ENCODE measurements around the gene OLFM1.
"Not testable (repeated sequence)": the region's sequence is repeated elsewhere in the genome, so short reads cannot be mapped to it uniquely, and the experiment has no call there.

The OLFM1 gene

DNA sequence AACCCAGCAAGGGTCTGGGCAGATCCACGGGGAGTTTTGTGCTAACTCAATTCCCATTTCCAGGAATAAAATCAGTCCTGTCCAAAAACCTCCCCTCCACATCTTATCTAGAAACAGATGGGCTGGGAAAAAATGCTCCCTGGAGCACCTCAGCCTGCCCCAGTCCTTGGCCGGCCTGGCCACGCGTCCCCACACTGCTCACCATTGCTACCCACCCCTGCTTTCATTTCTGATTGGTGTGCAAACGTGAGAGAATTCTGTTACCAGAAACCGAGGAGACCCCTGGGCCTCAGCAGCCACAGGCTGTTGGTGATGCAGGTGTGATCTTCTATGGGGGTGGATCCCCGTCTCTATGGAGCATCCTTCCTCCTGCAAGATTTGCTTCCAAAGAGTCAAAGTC, 38.0 kb upstream of the OLFM1 start:
- ATAC-seq (replicated peaks) (no peak), DNase-seq (no peak)
- Mint-ChIP-seq H3K27ac (no peak overlapping the region), H3K27me3 (peaks cover 19 to 25% of the 10 kb centered on the region in 2 donors), H3K4me1 (peaks cover 10 to 15% of the 10 kb centered on the region in 2 donors), H3K4me3 (no peak overlapping the region), H3K9me3 (peaks cover 0 to 4% of the 10 kb centered on the region in 2 donors), H3K36me3 (no peaks in the 10 kb centered on the region)

DNA sequence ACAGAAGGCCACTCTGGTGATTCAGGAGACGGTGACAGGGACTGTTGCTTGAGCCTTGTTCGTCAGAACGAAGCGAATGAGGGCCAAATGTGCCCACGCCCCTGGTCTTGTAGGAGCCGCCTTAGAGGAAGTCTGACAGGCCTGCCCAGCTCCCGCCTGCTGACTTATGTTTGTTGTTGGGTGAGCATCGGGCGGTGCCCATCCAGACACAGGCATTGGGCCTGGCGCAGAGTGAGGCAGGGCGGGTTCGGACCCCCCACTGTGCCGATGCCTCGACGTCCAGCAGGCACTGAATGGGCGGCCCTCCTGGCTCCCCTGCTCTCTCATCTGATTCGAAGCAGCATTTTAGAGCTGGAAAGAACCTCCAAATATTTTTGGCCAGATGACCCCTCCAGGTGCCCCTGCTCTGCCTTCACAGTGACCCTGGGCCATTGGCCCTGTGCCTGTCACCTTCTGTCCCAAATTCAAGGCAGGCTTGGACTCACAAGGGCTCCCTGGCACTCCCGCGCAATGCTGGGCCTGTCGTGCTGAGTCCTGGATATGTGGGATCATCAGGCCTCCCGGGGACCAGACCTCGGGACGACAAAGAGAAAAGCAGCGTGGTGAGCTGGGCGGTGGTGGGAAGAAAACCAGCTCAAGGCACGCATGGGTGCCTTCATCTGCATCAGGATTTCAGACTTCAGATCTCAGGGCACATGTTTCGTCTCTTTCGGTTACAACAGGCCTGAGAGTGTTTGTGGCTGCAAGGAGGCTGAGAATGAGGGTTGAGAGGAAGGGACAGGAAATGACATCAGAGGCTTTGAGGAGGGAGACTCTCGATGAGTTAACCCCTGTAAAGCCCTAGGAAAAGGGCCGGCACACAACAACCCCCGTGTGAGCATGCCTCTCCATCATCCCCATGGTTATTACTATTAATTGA, 37.1 kb upstream of the OLFM1 start:
- H3K4me1 Mint-ChIP-seq, result peaks cover 10 to 15% of the 10 kb centered on the region in 2 donors
- peak overlapping the region; percentile 45 for H3K27ac Mint-ChIP-seq
- H3K36me3 Mint-ChIP-seq, result no peaks in the 10 kb centered on the region
- no peak for ATAC-seq (replicated peaks)
- peaks cover 0 to 4% of the 10 kb centered on the region in 2 donors for H3K9me3 Mint-ChIP-seq
- no peak overlapping the region for H3K4me3 Mint-ChIP-seq
- DNase-seq, result no peak
- peaks cover 14 to 20% of the 10 kb centered on the region in 2 donors for H3K27me3 Mint-ChIP-seq

DNA sequence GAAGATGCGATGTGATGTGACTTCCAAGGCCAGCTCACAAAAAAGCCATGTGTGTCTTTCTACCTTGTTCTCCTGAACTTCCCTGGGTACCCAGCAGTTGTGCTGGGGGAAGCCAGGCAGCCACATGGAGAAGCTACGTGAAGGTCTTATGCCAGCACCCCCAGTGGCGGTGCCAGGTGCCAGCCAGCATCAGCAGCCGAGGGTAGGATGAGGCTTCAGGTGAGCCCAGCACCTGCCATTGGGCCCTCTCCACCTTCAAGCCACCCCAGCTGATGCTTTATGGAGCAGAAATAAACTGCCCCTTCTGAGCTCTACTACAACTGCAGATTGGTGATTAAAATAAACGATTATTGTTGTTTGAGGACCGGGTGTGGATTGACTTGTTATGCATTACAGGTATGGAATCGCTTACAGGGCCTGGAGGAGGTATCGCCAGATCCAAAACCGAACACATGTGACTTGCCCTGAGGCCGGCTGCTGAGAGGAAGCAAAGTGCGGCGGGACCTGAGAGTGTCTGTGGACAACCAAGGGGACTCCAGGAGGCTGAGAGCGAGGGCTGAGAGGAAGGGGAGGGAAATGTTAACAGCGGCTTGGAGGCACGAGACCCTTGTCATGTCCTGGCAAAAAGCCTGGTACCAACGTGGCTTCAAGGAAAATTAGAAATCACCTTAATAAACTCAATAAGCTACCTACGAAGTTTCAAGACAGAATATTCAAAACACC, 36.0 kb upstream of the OLFM1 start:
- peaks cover 10 to 15% of the 10 kb centered on the region in 2 donors for H3K4me1 Mint-ChIP-seq
- peaks cover 20 to 24% of the 10 kb centered on the region in 2 donors for H3K27me3 Mint-ChIP-seq
- H3K36me3 Mint-ChIP-seq, result no peaks in the 10 kb centered on the region
- no peak overlapping the region for H3K4me3 Mint-ChIP-seq
- peaks cover 0 to 4% of the 10 kb centered on the region in 2 donors for H3K9me3 Mint-ChIP-seq
- DNase-seq (no peak), ATAC-seq (replicated peaks) (no peak)
- peak overlapping the region; percentile 26 for H3K27ac Mint-ChIP-seq

DNA sequence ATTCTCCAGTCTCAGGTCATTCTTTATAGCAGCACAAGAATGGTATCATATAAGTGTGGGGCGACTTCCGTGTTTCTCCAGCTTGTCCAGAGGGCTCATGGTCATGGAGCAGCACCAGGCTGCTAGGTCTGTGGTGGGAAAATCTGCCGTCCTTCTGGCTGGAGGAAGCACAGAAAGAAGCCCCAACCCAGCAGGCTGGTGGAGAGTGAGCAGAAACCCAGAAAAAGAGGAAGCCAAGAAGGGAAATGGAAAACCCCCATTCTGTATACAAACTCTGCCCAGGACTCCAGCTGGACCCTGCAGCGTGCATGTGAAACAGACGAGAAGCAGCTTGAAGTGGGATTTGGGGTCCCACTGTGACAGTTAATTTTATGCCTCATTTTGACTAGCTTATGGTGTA, 34.3 kb upstream of the OLFM1 start:
- ATAC-seq (replicated peaks) (peak; percentile 91 to 92), DNase-seq (no peak)
- Mint-ChIP-seq H3K4me1 (peaks cover 10 to 15% of the 10 kb centered on the region in 2 donors), H3K27me3 (peaks cover 28 to 29% of the 10 kb centered on the region in 2 donors), H3K27ac (peak overlapping the region; percentile 38), H3K9me3 (peaks cover 0 to 4% of the 10 kb centered on the region in 2 donors), H3K36me3 (no peaks in the 10 kb centered on the region), H3K4me3 (no peak overlapping the region)

DNA sequence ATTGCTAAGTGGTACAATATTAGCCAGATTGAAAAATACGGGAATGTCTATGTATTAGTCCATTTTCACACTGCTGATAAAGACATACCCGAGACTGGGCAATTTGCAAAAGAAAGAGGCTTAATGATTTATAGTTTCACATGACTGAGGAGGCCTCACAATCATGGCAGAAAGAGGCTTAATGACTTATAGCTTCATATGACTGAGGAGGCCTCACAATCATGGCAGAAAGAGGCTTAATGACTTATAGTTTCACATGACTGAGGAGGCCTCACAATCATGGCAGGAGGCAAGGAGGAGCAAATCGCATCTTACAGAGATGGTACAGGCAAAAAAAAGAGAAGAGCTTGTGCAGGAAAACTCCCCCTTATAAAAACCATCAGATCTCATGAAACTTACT, 32.3 kb upstream of the OLFM1 start:
- H3K36me3 Mint-ChIP-seq, result no peaks in the 10 kb centered on the region

DNA sequence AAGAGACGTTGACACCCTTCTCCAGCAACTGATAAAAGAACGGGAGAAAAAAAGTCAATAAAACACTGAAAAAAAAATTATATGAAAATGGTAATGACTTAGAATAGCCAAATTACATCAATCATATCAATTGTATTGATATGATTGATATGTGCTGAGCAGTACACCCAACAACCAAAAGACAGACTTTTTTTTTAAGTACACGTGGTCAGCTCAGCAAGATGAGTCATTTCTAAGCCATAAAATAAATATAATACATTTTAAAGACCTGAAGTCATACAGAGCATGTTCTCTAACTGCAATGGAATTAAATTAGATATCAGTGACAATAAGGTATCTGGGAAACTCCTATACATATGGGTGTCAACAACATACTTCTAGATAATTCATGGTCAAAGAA, 30.9 kb upstream of the OLFM1 start:
- no peaks in the 10 kb centered on the region for H3K36me3 Mint-ChIP-seq
- peaks cover 0 to 4% of the 10 kb centered on the region in 2 donors for H3K9me3 Mint-ChIP-seq
- H3K4me1 Mint-ChIP-seq, result peaks cover 10% of the 10 kb centered on the region in 2 donors
- ATAC-seq (replicated peaks) (no peak), DNase-seq (no peak)
- H3K27me3 Mint-ChIP-seq, result peaks cover 37% of the 10 kb centered on the region in 2 donors
- no peak overlapping the region for H3K4me3 Mint-ChIP-seq
- H3K27ac Mint-ChIP-seq, result no peak overlapping the region

More for the DNA sequence above, 32.3 kb upstream of the OLFM1 start:
- H3K4me1 Mint-ChIP-seq, result peaks cover 10 to 13% of the 10 kb centered on the region in 2 donors
- H3K27ac Mint-ChIP-seq, result no peak overlapping the region
- H3K27me3 Mint-ChIP-seq, result peaks cover 29% of the 10 kb centered on the region in 2 donors
- no peak for DNase-seq
- ATAC-seq (replicated peaks), result no peak
- peaks cover 0 to 4% of the 10 kb centered on the region in 2 donors for H3K9me3 Mint-ChIP-seq
- H3K4me3 Mint-ChIP-seq, result no peak overlapping the region

DNA sequence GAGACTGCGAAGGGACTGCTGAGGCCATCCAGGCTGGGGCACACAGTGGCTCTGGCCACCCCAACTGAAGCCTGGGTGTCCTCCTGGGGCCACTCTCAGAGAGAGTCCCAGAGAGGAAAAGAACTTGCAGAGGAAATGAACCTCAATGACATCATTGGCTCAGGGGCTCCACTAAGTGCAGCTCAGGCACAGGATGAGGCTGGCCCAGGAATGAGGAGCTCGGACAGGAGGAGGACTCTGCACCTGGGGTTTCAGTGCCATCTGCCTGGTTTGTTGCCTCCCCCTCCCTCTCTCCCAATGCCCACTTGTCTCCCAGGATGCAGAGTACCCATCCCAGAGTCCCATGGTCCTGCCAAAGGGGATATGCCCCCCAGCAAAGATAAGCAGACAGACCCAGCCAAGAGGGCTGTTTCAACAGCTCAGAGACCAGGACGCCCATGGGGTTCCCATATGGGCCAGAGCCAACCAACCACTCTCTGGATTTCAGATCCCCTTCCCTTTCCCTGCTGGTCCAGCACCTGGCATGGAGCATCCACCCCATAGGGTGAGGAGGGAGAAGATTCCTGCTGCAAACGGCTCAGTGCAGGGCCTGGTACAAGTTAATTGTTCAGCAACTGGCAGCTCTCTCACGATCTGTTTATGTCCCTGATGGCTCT, 26.9 kb upstream of the OLFM1 start:
- H3K27me3 Mint-ChIP-seq, result peaks cover 29 to 39% of the 10 kb centered on the region in 2 donors
- no peak overlapping the region for H3K4me3 Mint-ChIP-seq
- peaks cover 21 to 24% of the 10 kb centered on the region in 2 donors for H3K9me3 Mint-ChIP-seq
- H3K36me3 Mint-ChIP-seq, result peaks cover 4 to 8% of the 10 kb centered on the region in 2 donors
- ATAC-seq (replicated peaks) (no peak), DNase-seq (no peak)
- H3K27ac Mint-ChIP-seq, result no peak overlapping the region
- no peaks in the 10 kb centered on the region for H3K4me1 Mint-ChIP-seq

DNA sequence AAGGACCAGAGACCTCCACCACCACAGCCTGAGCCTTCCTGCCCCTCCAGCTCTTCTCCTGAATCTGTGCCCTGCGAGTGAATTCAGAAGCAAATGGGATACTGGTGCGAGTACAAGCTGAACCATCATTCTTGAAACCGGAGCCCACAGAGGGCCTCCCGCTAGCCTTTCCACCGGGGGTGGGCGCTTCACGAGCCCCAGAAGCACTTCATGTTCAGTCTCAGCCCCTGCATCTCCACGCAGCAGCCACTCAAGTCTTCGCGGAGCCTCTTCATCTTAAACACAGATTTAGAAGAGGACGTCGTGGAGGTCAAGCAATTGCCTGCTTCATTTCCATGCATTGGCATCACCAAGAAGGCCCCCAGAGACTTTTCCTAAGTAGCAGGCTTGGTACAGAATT, 26.0 kb upstream of the OLFM1 start:
- no peaks in the 10 kb centered on the region for H3K4me1 Mint-ChIP-seq
- H3K9me3 Mint-ChIP-seq, result peaks cover 23 to 30% of the 10 kb centered on the region in 2 donors
- H3K27me3 Mint-ChIP-seq, result peaks cover 29 to 39% of the 10 kb centered on the region in 2 donors
- ATAC-seq (replicated peaks) (no peak), DNase-seq (no peak)
- H3K27ac Mint-ChIP-seq, result no peak overlapping the region
- no peak overlapping the region for H3K4me3 Mint-ChIP-seq
- H3K36me3 Mint-ChIP-seq, result peaks cover 4 to 12% of the 10 kb centered on the region in 2 donors

DNA sequence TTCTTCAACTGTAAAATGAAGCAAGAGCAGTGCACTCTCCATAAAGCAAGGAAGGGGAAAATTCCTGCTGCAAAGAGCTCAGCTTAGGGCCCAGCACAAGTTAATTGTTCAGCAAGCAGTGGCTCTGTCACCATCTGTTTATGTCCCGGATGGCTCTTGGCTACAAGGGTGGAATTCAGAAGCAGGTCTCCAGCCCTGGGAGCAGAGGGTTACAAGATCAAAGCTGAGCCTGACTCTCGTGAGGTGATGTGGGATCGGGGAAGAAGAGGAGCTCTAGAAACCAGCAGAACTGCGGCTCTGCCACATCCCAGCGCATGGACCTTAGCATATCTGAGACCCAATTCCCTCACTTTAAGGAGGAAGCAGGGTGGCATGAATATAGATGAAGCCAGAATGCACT, 25.2 kb upstream of the OLFM1 start:
- H3K36me3 Mint-ChIP-seq, result peaks cover 4 to 12% of the 10 kb centered on the region in 2 donors
- no peak overlapping the region for H3K27ac Mint-ChIP-seq
- peaks cover 23 to 30% of the 10 kb centered on the region in 2 donors for H3K9me3 Mint-ChIP-seq
- no peak overlapping the region for H3K4me3 Mint-ChIP-seq
- no peaks in the 10 kb centered on the region for H3K4me1 Mint-ChIP-seq
- no peak for DNase-seq
- ATAC-seq (replicated peaks), result no peak
- peaks cover 25 to 34% of the 10 kb centered on the region in 2 donors for H3K27me3 Mint-ChIP-seq

DNA sequence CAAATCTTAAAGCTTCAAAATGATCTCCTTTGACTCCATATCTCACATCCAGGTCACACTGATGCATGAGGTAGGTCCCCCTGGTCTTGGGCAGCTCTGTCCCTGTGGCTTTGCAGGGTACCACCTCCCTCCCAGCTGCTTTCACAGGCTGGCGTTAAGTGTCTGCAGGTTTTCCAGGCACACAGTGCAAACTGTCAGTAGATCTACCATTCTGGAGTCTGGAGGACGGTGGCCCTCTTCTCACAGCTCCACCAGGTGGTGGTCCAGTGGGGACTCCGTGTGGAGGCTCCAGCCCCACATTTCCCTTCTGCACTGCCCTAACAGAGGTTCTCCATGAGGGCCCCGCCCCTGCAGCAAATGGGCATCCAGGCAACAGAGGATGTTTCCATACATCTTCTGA, 24.0 kb upstream of the OLFM1 start:
- not testable (repeated sequence) for DNase-seq; ATAC-seq (replicated peaks); H3K27ac Mint-ChIP-seq; H3K4me3 Mint-ChIP-seq; H3K4me1 Mint-ChIP-seq
- Mint-ChIP-seq H3K9me3 (peaks cover 23 to 30% of the 10 kb centered on the region in 2 donors), H3K36me3 (peaks cover 4 to 12% of the 10 kb centered on the region in 2 donors), H3K27me3 (peaks cover 33 to 37% of the 10 kb centered on the region in 2 donors)

DNA sequence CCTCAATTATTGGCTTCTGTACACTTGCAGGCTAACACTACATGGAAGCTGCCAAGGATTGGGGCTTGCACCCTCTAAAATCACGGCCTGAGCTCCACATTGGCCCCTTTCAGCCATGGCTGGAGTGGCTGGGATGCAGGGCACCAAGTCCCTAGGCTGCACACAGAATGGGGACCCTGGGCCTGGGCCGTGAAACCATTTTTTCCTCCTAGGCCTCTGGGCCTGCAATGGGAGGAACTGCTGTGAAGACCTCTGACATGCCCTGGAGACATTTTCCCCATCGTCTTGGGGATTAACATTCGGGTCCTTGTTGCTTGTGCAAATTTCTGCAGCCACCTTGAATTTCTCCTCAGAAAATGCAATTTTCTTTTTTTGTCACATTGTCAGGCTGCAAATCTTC, 23.6 kb upstream of the OLFM1 start:
- not testable (repeated sequence) for DNase-seq; H3K27ac Mint-ChIP-seq; ATAC-seq (replicated peaks); H3K4me3 Mint-ChIP-seq; H3K4me1 Mint-ChIP-seq
- H3K36me3 Mint-ChIP-seq, result peaks cover 4 to 12% of the 10 kb centered on the region in 2 donors
- peaks cover 35 to 42% of the 10 kb centered on the region in 2 donors for H3K27me3 Mint-ChIP-seq
- peaks cover 23 to 30% of the 10 kb centered on the region in 2 donors for H3K9me3 Mint-ChIP-seq

DNA sequence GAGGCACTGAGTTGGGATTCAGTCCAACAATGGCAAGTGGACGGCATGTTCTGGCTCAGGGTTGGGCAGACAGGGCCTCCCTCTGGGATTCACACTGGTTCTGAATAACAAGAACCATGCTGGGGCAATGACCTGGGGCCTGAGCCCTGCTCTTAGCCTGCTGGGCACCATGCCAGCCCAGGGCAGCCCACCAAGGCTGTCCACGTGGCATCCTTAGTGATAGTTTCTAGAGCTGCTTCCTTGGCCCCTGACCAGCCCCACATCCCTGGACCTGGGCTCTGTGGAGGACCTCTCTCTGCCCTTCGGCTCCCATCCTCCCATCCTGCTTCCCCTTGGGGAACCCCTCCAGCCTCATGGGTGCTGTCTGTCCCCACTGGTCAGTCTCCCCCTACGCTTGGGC, 22.3 kb upstream of the OLFM1 start:
- H3K27me3 Mint-ChIP-seq, result peaks cover 41 to 54% of the 10 kb centered on the region in 2 donors
- ATAC-seq (replicated peaks) (no peak), DNase-seq (no peak)
- H3K4me1 Mint-ChIP-seq, result peaks cover 0 to 1% of the 10 kb centered on the region in 2 donors
- H3K36me3 Mint-ChIP-seq, result peaks cover 4 to 12% of the 10 kb centered on the region in 2 donors
- no peak overlapping the region for H3K4me3 Mint-ChIP-seq
- H3K27ac Mint-ChIP-seq, result no peak overlapping the region
- peaks cover 23 to 30% of the 10 kb centered on the region in 2 donors for H3K9me3 Mint-ChIP-seq

DNA sequence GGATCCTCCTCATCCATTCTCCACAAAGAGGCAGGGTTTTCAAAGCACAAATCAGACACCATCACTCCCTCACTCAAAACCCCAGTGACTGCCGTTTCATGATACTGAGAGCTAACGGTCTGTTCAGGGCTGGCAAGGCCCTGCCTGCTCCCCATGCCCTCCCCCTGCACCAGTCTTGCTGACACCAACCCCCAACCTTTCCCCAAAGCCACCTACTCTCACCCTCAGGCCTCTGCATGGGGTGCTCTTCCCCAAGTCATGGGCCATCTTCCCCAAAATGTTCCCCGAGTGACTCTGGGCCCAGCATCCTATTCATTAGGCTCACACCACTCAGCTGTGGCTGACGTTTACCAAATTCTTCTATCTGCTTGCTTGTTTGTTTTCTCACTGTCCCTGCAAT, 21.7 kb upstream of the OLFM1 start:
- Mint-ChIP-seq H3K9me3 (peaks cover 23 to 30% of the 10 kb centered on the region in 2 donors), H3K4me3 (no peak overlapping the region), H3K27me3 (peaks cover 38 to 56% of the 10 kb centered on the region in 2 donors), H3K27ac (no peak overlapping the region), H3K4me1 (peaks cover 0 to 1% of the 10 kb centered on the region in 2 donors), H3K36me3 (peaks cover 4 to 12% of the 10 kb centered on the region in 2 donors)
- DNase-seq (no peak), ATAC-seq (replicated peaks) (no peak)

DNA sequence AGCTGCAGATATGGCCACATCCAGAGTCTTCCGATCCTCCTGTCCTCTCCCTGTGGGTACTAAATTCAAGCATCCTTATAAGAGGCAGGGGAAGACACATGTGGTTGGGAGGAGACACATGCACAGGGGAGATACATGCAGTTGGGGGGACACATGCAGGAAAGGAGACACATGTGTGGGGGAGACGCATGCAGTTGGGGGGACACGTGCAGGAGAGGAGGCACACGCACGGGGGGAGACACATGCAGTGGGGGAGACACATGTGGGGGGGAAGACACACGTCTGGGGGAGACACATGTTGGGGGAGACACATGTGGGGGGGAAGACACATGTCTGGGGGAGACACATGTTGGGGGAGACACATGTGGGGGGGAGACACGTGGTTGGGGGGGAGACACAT, 21.2 kb upstream of the OLFM1 start:
- H3K9me3 Mint-ChIP-seq, result peaks cover 23 to 30% of the 10 kb centered on the region in 2 donors
- no peak overlapping the region for H3K4me3 Mint-ChIP-seq
- H3K36me3 Mint-ChIP-seq, result peaks cover 4 to 12% of the 10 kb centered on the region in 2 donors
- ATAC-seq (replicated peaks) (no peak), DNase-seq (no peak)
- H3K4me1 Mint-ChIP-seq, result peaks cover 0 to 1% of the 10 kb centered on the region in 2 donors
- no peak overlapping the region for H3K27ac Mint-ChIP-seq
- H3K27me3 Mint-ChIP-seq, result peaks cover 37 to 53% of the 10 kb centered on the region in 2 donors

Data from stimulated activated naive B cell treated with anti-CD40 and anti-IgM and Interleukin-4, amounts not matched to agents 10 μg/mL and 1 μg/mL and 100 μg/mL, for 72 hours (primary cell).